HEK293 (cell line): Measurements from ENCODE around the gene SUPT5H.

Source experiments
- GFI1B ChIP-seq: fragments of 450-650 bp; formaldehyde crosslinking; IDR thresholded peaks from 2 replicates; pipeline ENCODE4 v1.5.1; 2016; ENCODE audit warnings: missing biosample characterization, missing genetic modification characterization
- HOXD13 ChIP-seq: sonication (generic); formaldehyde crosslinking; IDR thresholded peaks from 2 replicates; pipeline ENCODE4 v1.8.0; 2022; ENCODE audit warnings: missing genetic modification reagents, borderline replicate concordance
- PRDM6 ChIP-seq: fragments of 450-650 bp; formaldehyde crosslinking; IDR thresholded peaks from 2 replicates; pipeline ENCODE4 v1.5.1; 2017; ENCODE audit warnings: missing biosample characterization, missing genetic modification characterization
- REST ChIP-seq: fragments of 450-650 bp; formaldehyde crosslinking; IDR thresholded peaks from 2 replicates; pipeline ENCODE4 v1.5.1; 2016; ENCODE audit warnings: missing biosample characterization, missing genetic modification characterization
- SALL2 ChIP-seq: fragments of 450-650 bp; formaldehyde crosslinking; IDR thresholded peaks from 2 replicates; pipeline ENCODE4 v1.5.0; 2017; ENCODE audit warnings: missing biosample characterization, mild to moderate bottlenecking, missing genetic modification characterization, borderline replicate concordance
- SP7 ChIP-seq: fragments of 450-650 bp; formaldehyde crosslinking; IDR thresholded peaks from 2 replicates; pipeline ENCODE4 v1.5.1; 2016; ENCODE audit warnings: missing biosample characterization, missing genetic modification characterization
- TRIM28 ChIP-seq: IDR thresholded peaks from 2 replicates; pipeline ENCODE4 v1.6.1; 2011; ENCODE audit warnings: low read length, control low read depth, borderline replicate concordance
- ZBTB17 ChIP-seq: fragments of 450-650 bp; formaldehyde crosslinking; IDR thresholded peaks from 2 replicates; pipeline ENCODE4 v1.5.1; 2016; ENCODE audit warnings: missing biosample characterization, missing genetic modification characterization
- ZBTB20 ChIP-seq: fragments of 450-650 bp; formaldehyde crosslinking; IDR thresholded peaks from 2 replicates; pipeline ENCODE4 v1.5.1; 2016; ENCODE audit warnings: missing biosample characterization, missing genetic modification characterization
- ZFP37 ChIP-seq: fragments of 450-650 bp; formaldehyde crosslinking; IDR thresholded peaks from 2 replicates; pipeline ENCODE4 v1.5.1; 2016; ENCODE audit warnings: missing biosample characterization, missing genetic modification characterization
- ZFP69B ChIP-seq: fragments of 450-650 bp; formaldehyde crosslinking; IDR thresholded peaks from 2 replicates; pipeline ENCODE4 v1.5.1; 2016; ENCODE audit warnings: missing biosample characterization, missing genetic modification characterization
- ZNF157 ChIP-seq: fragments of 450-650 bp; formaldehyde crosslinking; IDR thresholded peaks from 2 replicates; pipeline ENCODE4 v1.5.1; 2016; ENCODE audit warnings: missing biosample characterization, missing genetic modification characterization
- ZNF174 ChIP-seq: fragments of 450-650 bp; formaldehyde crosslinking; IDR thresholded peaks from 2 replicates; pipeline ENCODE4 v1.5.0; 2017; ENCODE audit warnings: missing biosample characterization, mild to moderate bottlenecking, missing genetic modification characterization
- ZNF175 ChIP-seq: fragments of 450-650 bp; formaldehyde crosslinking; IDR thresholded peaks from 2 replicates; pipeline ENCODE4 v1.5.1; 2016; ENCODE audit warnings: missing biosample characterization, missing genetic modification characterization
- ZNF2 ChIP-seq: fragments of 450-650 bp; formaldehyde crosslinking; IDR thresholded peaks from 2 replicates; pipeline ENCODE4 v1.5.1; 2016; ENCODE audit warnings: missing biosample characterization, missing genetic modification characterization
- ZNF311 ChIP-seq: fragments of 450-650 bp; formaldehyde crosslinking; IDR thresholded peaks from 2 replicates; pipeline ENCODE4 v1.5.1; 2017; ENCODE audit warnings: missing biosample characterization, missing genetic modification characterization, borderline replicate concordance
- ZNF341 ChIP-seq: fragments of 450-650 bp; formaldehyde crosslinking; IDR thresholded peaks from 2 replicates; pipeline ENCODE4; 2016; ENCODE audit warnings: low read depth, missing biosample characterization, missing genetic modification characterization
- ZNF350 ChIP-seq: fragments of 450-650 bp; formaldehyde crosslinking; IDR thresholded peaks from 2 replicates; pipeline ENCODE4 v1.5.0; 2017; ENCODE audit warnings: missing biosample characterization, mild to moderate bottlenecking, missing genetic modification characterization
- ZNF394 ChIP-seq: fragments of 450-650 bp; formaldehyde crosslinking; IDR thresholded peaks from 2 replicates; pipeline ENCODE4 v1.5.1; 2016; ENCODE audit warnings: missing biosample characterization, missing genetic modification characterization, mild to moderate bottlenecking, moderate library complexity, borderline replicate concordance
- ZNF510 ChIP-seq: fragments of 450-650 bp; formaldehyde crosslinking; IDR thresholded peaks from 2 replicates; pipeline ENCODE4 v1.5.1; 2018; ENCODE audit warnings: mild to moderate bottlenecking, missing genetic modification characterization, missing biosample characterization; ENCODE audit not compliant: insufficient replicate concordance
- ZNF529 ChIP-seq: fragments of 450-650 bp; formaldehyde crosslinking; IDR thresholded peaks from 2 replicates; pipeline ENCODE4 v1.5.1; 2017; ENCODE audit warnings: missing genetic modification characterization, missing biosample characterization; ENCODE audit not compliant: insufficient replicate concordance
- ZNF544 ChIP-seq: fragments of 450-650 bp; formaldehyde crosslinking; IDR thresholded peaks from 2 replicates; pipeline ENCODE4 v1.5.0; 2017; ENCODE audit warnings: missing biosample characterization, missing genetic modification characterization
- ZNF549 ChIP-seq: fragments of 450-650 bp; IDR thresholded peaks from 2 replicates; pipeline ENCODE4 v1.5.1; 2018; ENCODE audit warnings: missing biosample characterization, missing genetic modification characterization, mild to moderate bottlenecking, inconsistent platforms, moderate library complexity
- ZNF555 ChIP-seq: fragments of 450-650 bp; formaldehyde crosslinking; conservative IDR thresholded peaks from 2 replicates; pipeline ENCODE4 v1.5.1; 2017; ENCODE audit warnings: missing biosample characterization, mild to moderate bottlenecking, missing genetic modification characterization, inconsistent platforms
- ZNF560 ChIP-seq: fragments of 450-650 bp; formaldehyde crosslinking; IDR thresholded peaks from 2 replicates; pipeline ENCODE4 v1.5.1; 2017; ENCODE audit warnings: missing biosample characterization, missing genetic modification characterization, borderline replicate concordance
- ZNF561 ChIP-seq: fragments of 450-650 bp; IDR thresholded peaks from 2 replicates; pipeline ENCODE4 v1.5.1; 2018; ENCODE audit warnings: missing biosample characterization, missing genetic modification characterization, borderline replicate concordance
- ZNF621 ChIP-seq: fragments of 450-650 bp; formaldehyde crosslinking; IDR thresholded peaks from 2 replicates; pipeline ENCODE4 v1.5.1; 2017; ENCODE audit warnings: missing biosample characterization, missing genetic modification characterization
- ZNF843 ChIP-seq: fragments of 450-650 bp; formaldehyde crosslinking; IDR thresholded peaks from 2 replicates; pipeline ENCODE4 v1.5.1; 2016; ENCODE audit warnings: missing biosample characterization, missing genetic modification characterization
- ZSCAN16 ChIP-seq: fragments of 450-650 bp; formaldehyde crosslinking; IDR thresholded peaks from 2 replicates; pipeline ENCODE4 v1.5.1; 2016; ENCODE audit warnings: missing biosample characterization, missing genetic modification characterization
- TF ChIP-seq, protein P1 (sequence below): fragments of 450-650 bp; formaldehyde crosslinking; IDR thresholded peaks from 2 replicates; pipeline ENCODE4 v1.5.1; 2016; ENCODE audit warnings: missing biosample characterization, missing genetic modification characterization
- TF ChIP-seq, protein P2 (sequence below): fragments of 450-650 bp; formaldehyde crosslinking; IDR thresholded peaks from 2 replicates; pipeline ENCODE4 v1.5.1; 2016; ENCODE audit warnings: missing biosample characterization, missing genetic modification characterization
- TF ChIP-seq, protein P3 (sequence below): fragments of 450-650 bp; formaldehyde crosslinking; IDR thresholded peaks from 2 replicates; pipeline ENCODE4 v1.5.1; 2016; ENCODE audit warnings: missing biosample characterization, missing genetic modification characterization

Gene SUPT5H

DNA sequence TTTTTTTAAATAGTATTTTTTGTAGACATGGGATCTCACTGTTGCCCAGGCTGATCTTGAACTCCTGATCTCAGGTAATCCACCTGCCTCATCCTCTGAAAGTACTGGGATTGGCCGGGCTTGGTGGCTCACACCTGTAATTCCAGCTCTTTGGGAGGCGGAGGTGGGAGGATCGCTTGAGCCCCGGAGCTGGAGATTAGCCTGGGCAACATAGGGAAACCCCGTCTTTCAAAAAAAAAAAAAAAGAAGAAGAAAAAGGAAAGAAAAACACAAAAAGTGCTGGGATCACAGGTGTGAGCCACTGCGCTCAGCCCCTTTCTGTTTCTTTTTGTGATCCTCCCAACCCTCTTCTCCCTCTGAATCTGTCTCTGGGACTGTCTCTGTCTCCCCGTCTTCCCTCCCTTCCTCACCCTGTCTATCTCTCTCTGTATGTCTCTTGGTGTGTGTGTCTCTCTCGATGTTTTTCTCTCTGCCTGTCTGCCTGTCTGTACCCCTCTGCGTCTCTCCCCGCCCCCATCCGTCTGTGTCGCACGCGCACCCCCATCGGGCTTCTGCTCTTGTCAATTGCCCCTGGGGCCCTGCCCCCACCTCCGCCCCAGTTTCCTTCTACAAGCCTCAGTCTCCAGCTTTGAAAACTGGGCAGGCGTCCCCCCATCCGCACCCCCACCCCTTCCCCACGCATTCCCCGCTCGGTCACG is 39.3 kb upstream of the SUPT5H start (continued):
- TF ChIP-seq ZBTB20 (tag by site-specific recombination) = no peak
- peak; percentile 39; the same call in 1 of the 2 replicates for TF ChIP-seq ZNF341
- no peak for TF ChIP-seq ZNF174 (tag by site-specific recombination)
- TF ChIP-seq REST = peak; percentile 19; the same call in 1 of the 2 replicates
- TF ChIP-seq ZNF157 (tag by site-specific recombination) = peak; percentile 46
- TF ChIP-seq ZNF510 = no peak
- TF ChIP-seq ZNF394 (tag by site-specific recombination) = no peak
- peak; percentile 66 for TF ChIP-seq ZNF843 (tag by site-specific recombination)
- peak; percentile 42; the same call in 1 of the 2 replicates for TF ChIP-seq ZFP69B
- TF ChIP-seq, protein P1, sequence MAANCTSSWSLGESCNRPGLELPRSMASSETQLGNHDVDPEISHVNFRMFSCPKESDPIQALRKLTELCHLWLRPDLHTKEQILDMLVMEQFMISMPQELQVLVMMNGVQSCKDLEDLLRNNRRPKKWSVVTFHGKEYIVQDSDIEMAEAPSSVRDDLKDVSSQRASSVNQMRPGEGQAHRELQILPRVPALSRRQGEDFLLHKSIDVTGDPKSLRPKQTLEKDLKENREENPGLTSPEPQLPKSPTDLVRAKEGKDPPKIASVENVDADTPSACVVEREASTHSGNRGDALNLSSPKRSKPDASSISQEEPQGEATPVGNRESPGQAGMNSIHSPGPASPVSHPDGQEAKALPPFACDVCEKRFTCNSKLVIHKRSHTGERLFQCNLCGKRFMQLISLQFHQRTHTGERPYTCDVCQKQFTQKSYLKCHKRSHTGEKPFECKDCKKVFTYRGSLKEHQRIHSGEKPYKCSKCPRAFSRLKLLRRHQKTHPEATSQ (tag by site-specific recombination) = no peak; the same call in 1 of the 2 replicates
- TF ChIP-seq ZNF561 (tag by site-specific recombination) = no peak
- peak; percentile 16; the same call in 1 of the 2 replicates for TF ChIP-seq SP7 (tag by site-specific recombination)
- no peak for TF ChIP-seq SALL2
- TF ChIP-seq, protein P2, sequence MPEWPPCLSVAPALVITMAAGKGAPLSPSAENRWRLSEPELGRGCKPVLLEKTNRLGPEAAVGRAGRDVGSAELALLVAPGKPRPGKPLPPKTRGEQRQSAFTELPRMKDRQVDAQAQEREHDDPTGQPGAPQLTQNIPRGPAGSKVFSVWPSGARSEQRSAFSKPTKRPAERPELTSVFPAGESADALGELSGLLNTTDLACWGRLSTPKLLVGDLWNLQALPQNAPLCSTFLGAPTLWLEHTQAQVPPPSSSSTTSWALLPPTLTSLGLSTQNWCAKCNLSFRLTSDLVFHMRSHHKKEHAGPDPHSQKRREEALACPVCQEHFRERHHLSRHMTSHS (tag by site-specific recombination) = no peak
- TF ChIP-seq ZNF311 (tag by site-specific recombination) = peak; percentile 84; the same call in 1 of the 2 replicates
- TF ChIP-seq ZNF555 (tag by site-specific recombination) = no peak
- TF ChIP-seq ZNF621 (tag by site-specific recombination) = no peak
- no peak for TF ChIP-seq ZSCAN16 (tag by site-specific recombination)
- no peak for TF ChIP-seq ZNF350 (tag by site-specific recombination)
- TF ChIP-seq, protein P3, sequence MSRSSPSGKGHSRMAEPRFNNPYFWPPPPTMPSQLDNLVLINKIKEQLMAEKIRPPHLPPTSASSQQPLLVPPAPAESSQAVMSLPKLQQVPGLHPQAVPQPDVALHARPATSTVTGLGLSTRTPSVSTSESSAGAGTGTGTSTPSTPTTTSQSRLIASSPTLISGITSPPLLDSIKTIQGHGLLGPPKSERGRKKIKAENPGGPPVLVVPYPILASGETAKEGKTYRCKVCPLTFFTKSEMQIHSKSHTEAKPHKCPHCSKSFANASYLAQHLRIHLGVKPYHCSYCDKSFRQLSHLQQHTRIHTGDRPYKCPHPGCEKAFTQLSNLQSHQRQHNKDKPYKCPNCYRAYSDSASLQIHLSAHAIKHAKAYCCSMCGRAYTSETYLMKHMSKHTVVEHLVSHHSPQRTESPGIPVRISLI (tag by site-specific recombination) = no peak
- TF ChIP-seq ZNF529 (tag by site-specific recombination) = no peak
- TF ChIP-seq ZBTB17 (tag by site-specific recombination) = peak; percentile 75
- TF ChIP-seq ZNF175 (tag by site-specific recombination) = no peak
- TF ChIP-seq TRIM28 = no peak
- TF ChIP-seq ZNF544 = no peak
- TF ChIP-seq ZFP37 (tag by site-specific recombination) = no peak
- no peak for TF ChIP-seq ZNF549 (tag by site-specific recombination)
- TF ChIP-seq ZNF560 (tag by site-specific recombination) = no peak
- no peak for TF ChIP-seq HOXD13 (CRISPR knock-in tag)
- no peak for TF ChIP-seq GFI1B (tag by site-specific recombination)
- no peak for TF ChIP-seq PRDM6 (tag by site-specific recombination)
- TF ChIP-seq ZNF2 (tag by site-specific recombination) = 0 out of 2 replicates have a peak, but pooled peaks have one; percentile 6
